ENCODE measurements around the gene A3GALT2. TPM values are rescaled to one million over a fixed set of nuclear protein-coding genes. Genes with fewer than 3 reads are reported as not detected.

Gene A3GALT2
- total RNA-seq, 1 donor from 2014 or later: not detected

- intact Hi-C loops (cut with DNase I): loop anchor here (1.0 kb wide), 1 partner anchor 13 kb away; no protein-coding TSS in a partner anchor
- peak overlapping the region; percentile 73 to 87 for H3K27ac ChIP-seq
- TF ChIP-seq CTCF (IDR thresholded peaks at IDR 0.05): no peak
- no peak for DNase-seq (ENCODE audit: low spot score in 2 of 2)
- H3K4me3 ChIP-seq: no peak overlapping the region
- no peaks in the 10 kb centered on the region for H3K9me3 ChIP-seq
- H3K27me3 ChIP-seq: no peaks in the 10 kb centered on the region
- no peaks in the 10 kb centered on the region for H3K36me3 ChIP-seq
- peaks cover 12 to 50% of the 10 kb centered on the region in 2 donors for H3K4me1 ChIP-seq
Observed at GRCh38 chr1:33363021-33363420, 42.1 kb upstream of the A3GALT2 start.

- H3K9me3 ChIP-seq: no peaks in the 10 kb centered on the region
- H3K4me1 ChIP-seq: peaks cover 12 to 39% of the 10 kb centered on the region in 2 donors
- no peaks in the 10 kb centered on the region for H3K36me3 ChIP-seq
- no peaks in the 10 kb centered on the region for H3K27me3 ChIP-seq
- H3K27ac ChIP-seq: peak overlapping the region in 1 of 2 donors; percentile 73
- no peak overlapping the region for H3K4me3 ChIP-seq
- DNase-seq (ENCODE audit: low spot score in 2 of 2): no peak
- intact Hi-C loops (cut with DNase I): no loop called here
- no peak for TF ChIP-seq CTCF (IDR thresholded peaks at IDR 0.05)
Observed at GRCh38 chr1:33361532-33362235, 40.8 kb upstream of the A3GALT2 start.

GRCh38 chr1:33360367-33360766 lies 39.5 kb upstream of the A3GALT2 start:
- Histone ChIP-seq H3K4me1 (peaks cover 8 to 27% of the 10 kb centered on the region in 2 donors), H3K27ac (no peak overlapping the region), H3K27me3 (no peaks in the 10 kb centered on the region), H3K9me3 (no peaks in the 10 kb centered on the region), H3K36me3 (no peaks in the 10 kb centered on the region), H3K4me3 (no peak overlapping the region)
- no peak for DNase-seq (ENCODE audit: low spot score in 2 of 2)
- no peak for TF ChIP-seq CTCF (IDR thresholded peaks at IDR 0.05)
- intact Hi-C loops (cut with DNase I): no loop called here

GRCh38 chr1:33359931-33360330 lies 39.0 kb upstream of the A3GALT2 start:
- DNase-seq (ENCODE audit: low spot score in 2 of 2): no peak
- H3K9me3 ChIP-seq: no peaks in the 10 kb centered on the region
- peaks cover 8 to 23% of the 10 kb centered on the region in 2 donors for H3K4me1 ChIP-seq
- intact Hi-C loops (cut with DNase I): no loop called here
- no peak overlapping the region for H3K4me3 ChIP-seq
- H3K27me3 ChIP-seq: no peaks in the 10 kb centered on the region
- H3K36me3 ChIP-seq: peaks cover 0 to 1% of the 10 kb centered on the region in 2 donors
- no peak for TF ChIP-seq CTCF (IDR thresholded peaks at IDR 0.05)
- H3K27ac ChIP-seq: no peak overlapping the region

GRCh38 chr1:33358795-33359503 lies 38.1 kb upstream of the A3GALT2 start:
- no peak for DNase-seq (ENCODE audit: low spot score in 2 of 2)
- intact Hi-C loops (cut with DNase I): no loop called here
- no peak for TF ChIP-seq CTCF (IDR thresholded peaks at IDR 0.05)

More at GRCh38 chr1:33358795-33359503, 38.1 kb upstream of the A3GALT2 start:
- Histone ChIP-seq H3K4me1 (peaks cover 8 to 15% of the 10 kb centered on the region in 2 donors), H3K27ac (no peak overlapping the region), H3K9me3 (no peaks in the 10 kb centered on the region), H3K36me3 (peaks cover 0 to 5% of the 10 kb centered on the region in 2 donors), H3K27me3 (no peaks in the 10 kb centered on the region), H3K4me3 (no peak overlapping the region)
